C4-2B (cell line): ENCODE results near the gene EMP1.
A peak's percentile ranks its signal among the peaks of the same experiment; 100 is the strongest.

ENCODE experiments used
- H3K27ac ChIP-seq: fragments of 450-650 bp; 2 replicates; pipeline ENCODE4 v1.5.1; 2017
- CTCF ChIP-seq: fragments of 450-650 bp; conservative IDR thresholded peaks from 2 replicates; pipeline ENCODE4 v1.5.1; 2017; ENCODE audit warnings: mild to moderate bottlenecking
- ZFX ChIP-seq: fragments of 450-650 bp; IDR thresholded peaks from 2 replicates; pipeline ENCODE4 v1.6.1; 2017

The EMP1 gene

GRCh38 chr12:13190275-13190674, 6.3 kb upstream of the EMP1 start:
- no peak for TF ChIP-seq ZFX
- TF ChIP-seq CTCF: no peak
- no peak overlapping the region for H3K27ac ChIP-seq

- no peak for TF ChIP-seq ZFX
- TF ChIP-seq CTCF: no peak
- H3K27ac ChIP-seq: 0 out of 2 replicates have a peak overlapping the region, but pooled peaks have one; percentile 5
Observed at GRCh38 chr12:13192719-13193118, 3.8 kb upstream of the EMP1 start.

- H3K27ac ChIP-seq: no peak overlapping the region
Observed at GRCh38 chr12:13193505-13194231, 2.9 kb upstream of the EMP1 start.

GRCh38 chr12:13194401-13195110, 2.0 kb upstream of the EMP1 start:
- TF ChIP-seq CTCF: no peak
- TF ChIP-seq ZFX: no peak
- no peak overlapping the region for H3K27ac ChIP-seq

More at GRCh38 chr12:13193505-13194231, 2.9 kb upstream of the EMP1 start:
- TF ChIP-seq ZFX (no peak), CTCF (no peak)

- TF ChIP-seq ZFX (no peak), CTCF (no peak)
- no peak overlapping the region for H3K27ac ChIP-seq
Observed at GRCh38 chr12:13195250-13195649, 1.3 kb upstream of the EMP1 start.

GRCh38 chr12:13195785-13196129, 769 bp upstream of the EMP1 start:
- no peak overlapping the region for H3K27ac ChIP-seq
- TF ChIP-seq ZFX (no peak), CTCF (no peak)

- no peak overlapping the region for H3K27ac ChIP-seq
- no peak for TF ChIP-seq CTCF
- TF ChIP-seq ZFX: no peak
Observed at GRCh38 chr12:13197032-13197431, 506 bp downstream of the EMP1 start.
